GM12892 (cell line): Measurements from ENCODE around the gene XKR7.

ENCODE experiments used
- POLR2A ChIP-seq: IDR thresholded peaks from 2 replicates; pipeline ENCODE4 v1.6.1; 2011; ENCODE audit warnings: low read depth, low read length, control low read depth
- POLR2AphosphoS5 ChIP-seq: IDR thresholded peaks from 2 replicates; pipeline ENCODE4 v1.6.1; 2011; ENCODE audit warnings: low read depth, low read length, control low read depth
- TAF1 ChIP-seq: IDR thresholded peaks from 2 replicates; pipeline ENCODE4 v1.6.1; 2011; ENCODE audit warnings: low read depth, mild to moderate bottlenecking, control low read depth, low read length, borderline replicate concordance

GRCh38 chr20:32052778-32053362 is 84.9 kb downstream of the XKR7 start:
- TF ChIP-seq POLR2A (peak; percentile 60; the same call in 1 of the 2 replicates), POLR2AphosphoS5 (peak; percentile 71), TAF1 (no peak; the same call in 1 of the 2 replicates)
